ENCODE data around the gene OR2T6.

DNA sequence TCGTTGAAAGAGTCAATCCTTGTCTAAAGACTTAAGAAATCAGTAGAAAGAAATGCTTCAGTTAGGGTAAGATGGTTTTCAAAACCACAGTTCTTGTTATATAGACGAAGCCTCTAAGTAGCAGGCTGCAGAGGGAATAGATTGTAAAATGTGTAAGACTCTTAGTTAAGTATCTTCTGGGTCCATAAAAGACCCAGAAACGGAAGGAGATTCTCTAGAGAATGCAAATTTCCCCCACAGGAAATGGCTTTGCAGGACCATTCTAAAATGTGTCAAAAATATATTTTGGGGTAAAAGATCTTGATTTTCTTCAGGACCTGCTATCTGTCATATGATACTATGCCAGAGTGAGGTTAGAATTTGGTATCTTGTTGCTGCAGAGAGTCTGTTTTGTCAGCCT is 40.7 kb downstream of the OR2T6 start:
- TF ChIP-seq EZH2 (IDR thresholded peaks at IDR 0.05; ENCODE audit: insufficient read depth, poor library complexity, severe bottlenecking), result no peak
- no peak for TF ChIP-seq EZH2phosphoT487 (IDR thresholded peaks at IDR 0.05; ENCODE audit: insufficient read depth, low read depth)
